Lung (tissue), 12 donors: ENCODE results near the gene UXS1. TPM values are rescaled to one million over a fixed set of nuclear protein-coding genes. Genes with fewer than 3 reads are reported as not detected.
"Not testable (repeated sequence)": the region's sequence is repeated elsewhere in the genome, so short reads cannot be mapped to it uniquely, and the experiment has no call there.

Experiments
- ATAC-seq: fragments of 200-7000 bp; cut with Tn5 transposase; one replicate; pipeline ENCODE4 v1.9.1; 2020; ENCODE audit warnings: moderate number of reproducible peaks; ENCODE audit not compliant: insufficient read depth, low FRiP score
- DNase-seq, 3 donors: peaks; one replicate each; pipeline ENCODE4 v3.0.0-alpha.2; 2013 to 2017
- H3K27ac ChIP-seq, 2 donors: one replicate each; pipeline ENCODE4 v1.5.1; 2013; ENCODE audit warnings: mild to moderate bottlenecking in 2 of 2, moderate library complexity in 2 of 2, control low read depth in 1 of 2, inconsistent platforms in 1 of 2, low read depth in 1 of 2, low read length in 1 of 2
- H3K27me3 ChIP-seq, 3 donors: one replicate each; pipeline ENCODE4 v1.5.1; 2013; ENCODE audit warnings: low read length in 2 of 3; ENCODE audit not compliant: control insufficient read depth in 3 of 3, insufficient read depth in 3 of 3
- H3K36me3 ChIP-seq, 4 donors: one replicate each; pipeline ENCODE4 v1.5.1; 2013; ENCODE audit warnings: low read length in 4 of 4, mild to moderate bottlenecking in 1 of 4, moderate library complexity in 1 of 4; ENCODE audit not compliant: control insufficient read depth in 4 of 4, insufficient read depth in 4 of 4
- H3K4me1 ChIP-seq, 5 donors: one replicate each; pipeline ENCODE4 v1.5.1; 2013; ENCODE audit warnings: low read length in 5 of 5, mild to moderate bottlenecking in 2 of 5, moderate library complexity in 1 of 5; ENCODE audit not compliant: control insufficient read depth in 5 of 5, insufficient read depth in 5 of 5
- H3K4me3 ChIP-seq: one replicate; pipeline ENCODE4 v1.5.1; 2013; ENCODE audit warnings: mild to moderate bottlenecking, control low read depth, moderate library complexity
- H3K9ac ChIP-seq, 2 donors: one replicate each; pipeline ENCODE4 v1.5.1; 2013; ENCODE audit warnings: low read length in 2 of 2, control low read depth in 1 of 2; ENCODE audit not compliant: insufficient read depth in 1 of 2
- H3K9me3 ChIP-seq, 4 donors: one replicate each; pipeline ENCODE4 v1.5.1; 2013; ENCODE audit warnings: low read length in 3 of 4, mild to moderate bottlenecking in 1 of 4, moderate library complexity in 1 of 4; ENCODE audit not compliant: control insufficient read depth in 4 of 4, insufficient read depth in 3 of 4
- CTCF ChIP-seq: IDR thresholded peaks from 2 replicates; pipeline ENCODE4 v1.5.1; 2012; ENCODE audit warnings: mild to moderate bottlenecking; ENCODE audit errors: control extremely low read depth, extremely low read depth
- WGBS, 2 donors: extraction: QIAGEN DNeasy Blood & Tissue Kit; methylation state at CpG; one replicate each; pipeline ENCODE4 v1.1.7; 2013; 5-methylcytosine and 5-hydroxymethylcytosine counted together
- polyA plus RNA-seq, 2 donors: library from polyadenylated mRNA; stranded (reverse); fragments of 200-250 nt; gene quantifications; one replicate each; pipeline ENCODE4 v1.2.1, GENCODE V29; 2013
- total RNA-seq, 2 donors: library from RNA; depleted of rRNA in 1 of 2; stranded (reverse); fragments of >200 nt in 1 of 2; gene quantifications; one replicate each; pipeline ENCODE4 v1.2.1, GENCODE V29; 2014 to 2021
- donor health status: control.
- donor health status: control.
- donor health status: Bipolar disorder and iron deficiency.
- donor health status: healthy.
- donor health status: DM: yes; HTN: yes; CAD: no.

Gene UXS1
- total and polyA plus RNA-seq, 4 donors, result 24.6 to 96.5 (median 43.1) TPM

- H3K27me3 ChIP-seq, result no peaks in the 10 kb centered on the region
- 75 to 87% methylated on average over 2 of the region's 2 CpGs for WGBS, 2 donors
- no peak for TF ChIP-seq CTCF
- ATAC-seq, result no peak
- no peak overlapping the region for H3K27ac ChIP-seq
- H3K9ac ChIP-seq, result no peak overlapping the region
- DNase-seq, result no peak
- no peak overlapping the region for H3K4me3 ChIP-seq
- H3K4me1 ChIP-seq, result no peaks in the 10 kb centered on the region
- no peaks in the 10 kb centered on the region for H3K9me3 ChIP-seq
- H3K36me3 ChIP-seq, result no peaks in the 10 kb centered on the region
Observed at GRCh38 chr2:106208874-106209273, 14.8 kb upstream of the UXS1 start.

GRCh38 chr2:106208399-106208798 lies 14.3 kb upstream of the UXS1 start:
- WGBS, 2 donors, result 95 to 100% methylated on average over 1 of the region's 1 CpG
- Histone ChIP-seq H3K4me3 (no peak overlapping the region), H3K36me3 (no peaks in the 10 kb centered on the region), H3K27me3 (no peaks in the 10 kb centered on the region), H3K4me1 (no peaks in the 10 kb centered on the region), H3K9me3 (no peaks in the 10 kb centered on the region), H3K27ac (no peak overlapping the region), H3K9ac (no peak overlapping the region)
- no peak for DNase-seq
- TF ChIP-seq CTCF, result no peak
- ATAC-seq, result no peak

- Histone ChIP-seq H3K27ac (no peak overlapping the region), H3K9me3 (no peaks in the 10 kb centered on the region), H3K27me3 (no peaks in the 10 kb centered on the region), H3K36me3 (no peaks in the 10 kb centered on the region), H3K9ac (no peak overlapping the region), H3K4me3 (no peak overlapping the region), H3K4me1 (no peaks in the 10 kb centered on the region)
- 87 to 96% methylated on average over 2 of the region's 2 CpGs for WGBS, 2 donors
- TF ChIP-seq CTCF, result no peak
- no peak for ATAC-seq
- DNase-seq, result no peak
Observed at GRCh38 chr2:106207246-106207645, 13.1 kb upstream of the UXS1 start.

GRCh38 chr2:106205488-106205887 lies 11.4 kb upstream of the UXS1 start:
- Histone ChIP-seq H3K9me3 (no peaks in the 10 kb centered on the region), H3K27ac (no peak overlapping the region), H3K4me3 (no peak overlapping the region), H3K9ac (no peak overlapping the region), H3K4me1 (no peaks in the 10 kb centered on the region), H3K27me3 (no peaks in the 10 kb centered on the region), H3K36me3 (no peaks in the 10 kb centered on the region)
- no peak for ATAC-seq
- WGBS, 2 donors, result 64 to 72% methylated on average over 4 to 5 of the region's 5 CpGs
- no peak for DNase-seq
- no peak for TF ChIP-seq CTCF

GRCh38 chr2:106204551-106204950 lies 10.4 kb upstream of the UXS1 start:
- H3K9me3 ChIP-seq, H3K4me3 ChIP-seq, DNase-seq, H3K9ac ChIP-seq, H3K36me3 ChIP-seq, ATAC-seq, H3K4me1 ChIP-seq, H3K27me3 ChIP-seq, H3K27ac ChIP-seq: not testable (repeated sequence)
- WGBS, 2 donors, result 83 to 100% methylated on average over 1 of the region's 1 CpG
